Tibial artery (tissue), 4 donors: Measurements from ENCODE around the gene LDAF1.
"Not testable (repeated sequence)": the region's sequence is repeated elsewhere in the genome, so short reads cannot be mapped to it uniquely, and the experiment has no call there.

Source experiments
- DNase-seq, 2 donors: peaks; one replicate each; pipeline ENCODE4 v3.0.0-alpha.2; 2019
- H3K27ac ChIP-seq, 2 donors: fragments of 200-600 bp; sonication (generic) in 1 of 2; 1 replicate in 1 of 2; 2 replicates in 1 of 2; pipeline ENCODE4 v1.5.1; 2018 to 2019; ENCODE audit warnings: mild to moderate bottlenecking in 1 of 2
- H3K27me3 ChIP-seq, 2 donors: fragments of 200-600 bp; sonication (generic) in 1 of 2; one replicate each; pipeline versions ENCODE4 v1.5.1 to v1.6.0; 2016 to 2019
- H3K36me3 ChIP-seq, 3 donors: fragments of 200-600 bp; sonication (generic) in 2 of 3; one replicate each; pipeline ENCODE4 v1.5.1; 2016 to 2019; ENCODE audit warnings: mild to moderate bottlenecking in 2 of 3
- H3K4me1 ChIP-seq, 4 donors: fragments of 200-600 bp; sonication (generic) in 2 of 4; 1 replicate in 3 of 4; 2 replicates in 1 of 4; pipeline ENCODE4 v1.5.1; 2016 to 2019
- H3K4me3 ChIP-seq, 2 donors: fragments of 200-600 bp; sonication (generic) in 1 of 2; 1 replicate in 1 of 2; 2 replicates in 1 of 2; pipeline ENCODE4 v1.5.1; 2018 to 2019; ENCODE audit warnings: mild to moderate bottlenecking in 2 of 2
- H3K9me3 ChIP-seq, 3 donors: fragments of 200-600 bp; sonication (generic) in 1 of 3; one replicate each; pipeline ENCODE4 v1.5.1; 2016 to 2019
- intact Hi-C: fragments of 100-400 bp; cut with DNase I; formaldehyde crosslinking; loops from one replicate; pipeline ENCODE4 v1.15.0; 2023; ENCODE audit warnings: low total_unique reads
- TF ChIP-seq, protein P1 (sequence below), 2 experiments: fragments of 200-600 bp in 1 of 2; fragments of 450-650 bp in 1 of 2; IDR thresholded peaks; one replicate each; pipeline ENCODE4 v1.5.1; 2017 to 2019; ENCODE audit warnings: antibody characterized with exemption in 2 of 2, mild to moderate bottlenecking in 1 of 2, moderate library complexity in 1 of 2

LDAF1 gene

DNA sequence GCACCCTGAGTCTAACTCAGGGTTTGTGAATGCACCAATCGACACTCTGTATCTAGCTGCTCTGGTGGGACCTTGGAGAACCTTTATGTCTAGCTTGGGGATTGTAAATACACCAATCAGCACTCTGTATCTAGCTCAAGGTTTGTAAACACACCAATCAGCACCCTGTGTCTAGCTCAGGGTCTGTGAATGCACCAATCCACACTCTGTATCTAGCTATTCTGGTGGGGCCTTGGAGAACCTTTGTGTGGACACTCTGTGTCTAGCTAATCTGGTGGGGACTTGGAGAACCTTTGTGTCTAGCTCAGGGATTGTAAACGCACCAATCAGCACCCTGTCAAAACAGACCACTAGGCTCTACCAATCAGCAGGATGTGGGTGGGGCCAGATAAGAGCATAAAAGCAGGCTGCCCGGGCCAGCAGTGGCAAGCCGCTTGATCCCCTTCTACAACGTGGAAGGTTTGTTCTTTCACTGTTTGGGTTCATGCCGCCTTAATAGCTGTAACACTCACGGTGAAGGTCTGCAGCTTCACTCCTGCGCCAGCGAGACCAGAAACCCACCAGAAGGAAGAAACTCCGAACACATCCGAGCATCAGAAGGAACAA lies 5.2 kb upstream of the LDAF1 start:
- not testable (repeated sequence) for H3K36me3 ChIP-seq, H3K9me3 ChIP-seq, DNase-seq, H3K27me3 ChIP-seq, H3K27ac ChIP-seq, H3K4me3 ChIP-seq
- intact Hi-C loops: loop anchor here (10.0 kb wide), 1 partner anchor 1522 kb away; no protein-coding TSS in a partner anchor
- peaks cover 0 to 15% (median 7%) of the 10 kb centered on the region in 4 donors for H3K4me1 ChIP-seq

DNA sequence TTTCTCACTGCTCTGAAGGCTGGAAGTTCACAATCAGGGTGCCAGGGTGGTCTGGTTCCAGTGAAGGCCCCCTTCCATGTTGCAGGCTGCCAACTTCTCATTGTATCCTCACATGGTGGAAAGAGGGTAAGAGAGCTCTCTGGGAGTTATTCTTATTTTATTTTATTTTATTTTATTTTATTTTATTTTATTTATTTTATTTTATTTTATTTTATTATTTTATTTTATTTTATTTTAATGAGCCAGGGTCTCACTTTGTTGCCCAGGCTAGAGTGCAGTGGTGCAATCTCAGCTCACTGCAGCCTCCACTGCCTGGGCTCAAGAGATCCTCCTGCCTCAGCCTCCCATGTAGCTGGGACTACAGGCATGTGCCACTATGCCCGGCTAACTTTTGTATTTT lies 2.5 kb upstream of the LDAF1 start:
- intact Hi-C loops: loop anchor here (5.0 to 10.0 kb wide), 2 partner anchors 146 to 1519 kb away; no protein-coding TSS in a partner anchor
- H3K27ac ChIP-seq: not testable (repeated sequence)

DNA sequence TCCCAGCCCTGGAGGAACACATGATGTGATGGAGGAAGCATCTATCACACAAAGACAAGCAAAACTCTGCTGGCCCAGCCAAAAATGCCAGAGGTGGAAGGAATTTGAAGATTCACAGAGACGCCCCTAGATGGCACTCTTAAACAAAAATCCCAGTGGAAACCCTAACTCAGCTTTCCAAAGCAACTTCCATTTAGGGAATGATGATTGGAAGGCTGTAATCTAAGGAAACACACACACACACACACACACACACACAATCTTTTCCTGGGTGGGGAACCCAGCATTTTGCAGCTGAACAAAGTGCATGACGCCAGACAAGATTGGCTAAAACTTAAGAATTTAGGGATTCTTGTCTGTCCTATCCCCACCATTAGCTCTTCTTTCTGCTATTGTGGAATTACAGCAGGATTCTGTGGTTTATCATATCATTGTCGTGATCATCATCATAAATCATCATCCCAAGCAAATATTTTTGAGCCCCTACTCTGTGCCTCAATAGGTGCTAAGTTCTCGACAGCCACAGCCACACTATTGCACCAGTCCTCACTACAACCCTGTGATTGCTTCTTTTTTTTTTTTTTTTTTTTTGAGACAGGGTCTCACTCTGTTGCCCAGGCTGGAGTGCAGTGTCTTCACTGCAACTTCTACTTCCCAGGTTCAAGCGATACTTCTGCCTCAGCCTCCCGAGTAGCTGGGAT lies 1.6 kb upstream of the LDAF1 start:
- DNase-seq: no peak
- Histone ChIP-seq H3K9me3 (no peaks in the 10 kb centered on the region), H3K36me3 (no peaks in the 10 kb centered on the region), H3K27me3 (no peaks in the 10 kb centered on the region), H3K27ac (peak overlapping the region in 1 of 2 donors; percentile 92), H3K4me3 (no peak overlapping the region), H3K4me1 (peaks cover 0 to 39% (median 29%) of the 10 kb centered on the region in 4 donors)
- TF ChIP-seq, protein P1, sequence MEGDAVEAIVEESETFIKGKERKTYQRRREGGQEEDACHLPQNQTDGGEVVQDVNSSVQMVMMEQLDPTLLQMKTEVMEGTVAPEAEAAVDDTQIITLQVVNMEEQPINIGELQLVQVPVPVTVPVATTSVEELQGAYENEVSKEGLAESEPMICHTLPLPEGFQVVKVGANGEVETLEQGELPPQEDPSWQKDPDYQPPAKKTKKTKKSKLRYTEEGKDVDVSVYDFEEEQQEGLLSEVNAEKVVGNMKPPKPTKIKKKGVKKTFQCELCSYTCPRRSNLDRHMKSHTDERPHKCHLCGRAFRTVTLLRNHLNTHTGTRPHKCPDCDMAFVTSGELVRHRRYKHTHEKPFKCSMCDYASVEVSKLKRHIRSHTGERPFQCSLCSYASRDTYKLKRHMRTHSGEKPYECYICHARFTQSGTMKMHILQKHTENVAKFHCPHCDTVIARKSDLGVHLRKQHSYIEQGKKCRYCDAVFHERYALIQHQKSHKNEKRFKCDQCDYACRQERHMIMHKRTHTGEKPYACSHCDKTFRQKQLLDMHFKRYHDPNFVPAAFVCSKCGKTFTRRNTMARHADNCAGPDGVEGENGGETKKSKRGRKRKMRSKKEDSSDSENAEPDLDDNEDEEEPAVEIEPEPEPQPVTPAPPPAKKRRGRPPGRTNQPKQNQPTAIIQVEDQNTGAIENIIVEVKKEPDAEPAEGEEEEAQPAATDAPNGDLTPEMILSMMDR (IDR thresholded peaks at IDR 0.05): peak; percentile 57 to 68
- intact Hi-C loops: loop anchor here (5.0 to 10.0 kb wide), 2 partner anchors 145 to 1518 kb away; no protein-coding TSS in a partner anchor

More for the DNA sequence above, 2.5 kb upstream of the LDAF1 start:
- DNase-seq, H3K36me3 ChIP-seq, H3K4me3 ChIP-seq, H3K27me3 ChIP-seq, H3K9me3 ChIP-seq: not testable (repeated sequence)
- peaks cover 0 to 30% (median 20%) of the 10 kb centered on the region in 4 donors for H3K4me1 ChIP-seq

DNA sequence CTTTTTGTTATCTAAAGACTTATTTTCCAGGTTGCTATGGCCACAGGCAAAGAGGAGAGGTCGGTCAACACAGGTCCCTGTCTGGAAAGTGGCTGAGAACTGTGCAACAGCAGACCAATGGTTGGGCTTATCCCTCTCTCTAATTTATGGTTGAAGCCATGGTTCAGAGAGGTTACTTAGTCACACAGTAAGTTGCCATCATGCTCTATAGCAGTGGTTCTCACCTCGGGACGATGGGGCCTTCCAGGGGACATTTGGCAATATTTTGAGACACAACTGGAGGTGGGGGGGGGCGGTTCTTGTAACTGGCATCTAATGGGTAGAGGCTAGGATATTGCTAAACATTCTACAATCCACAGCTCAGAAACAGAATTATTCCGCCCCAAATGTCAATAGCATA lies 842 bp upstream of the LDAF1 start:
- Histone ChIP-seq H3K9me3 (no peaks in the 10 kb centered on the region), H3K27me3 (no peaks in the 10 kb centered on the region), H3K27ac (peak overlapping the region; percentile 86 to 92), H3K36me3 (no peaks in the 10 kb centered on the region), H3K4me3 (no peak overlapping the region), H3K4me1 (peaks cover 0 to 46% (median 34%) of the 10 kb centered on the region in 4 donors)
- TF ChIP-seq, protein P1 (IDR thresholded peaks at IDR 0.05): no peak
- intact Hi-C loops: loop anchor here (5.0 to 10.0 kb wide), 2 partner anchors 145 to 1517 kb away; no protein-coding TSS in a partner anchor
- no peak for DNase-seq

DNA sequence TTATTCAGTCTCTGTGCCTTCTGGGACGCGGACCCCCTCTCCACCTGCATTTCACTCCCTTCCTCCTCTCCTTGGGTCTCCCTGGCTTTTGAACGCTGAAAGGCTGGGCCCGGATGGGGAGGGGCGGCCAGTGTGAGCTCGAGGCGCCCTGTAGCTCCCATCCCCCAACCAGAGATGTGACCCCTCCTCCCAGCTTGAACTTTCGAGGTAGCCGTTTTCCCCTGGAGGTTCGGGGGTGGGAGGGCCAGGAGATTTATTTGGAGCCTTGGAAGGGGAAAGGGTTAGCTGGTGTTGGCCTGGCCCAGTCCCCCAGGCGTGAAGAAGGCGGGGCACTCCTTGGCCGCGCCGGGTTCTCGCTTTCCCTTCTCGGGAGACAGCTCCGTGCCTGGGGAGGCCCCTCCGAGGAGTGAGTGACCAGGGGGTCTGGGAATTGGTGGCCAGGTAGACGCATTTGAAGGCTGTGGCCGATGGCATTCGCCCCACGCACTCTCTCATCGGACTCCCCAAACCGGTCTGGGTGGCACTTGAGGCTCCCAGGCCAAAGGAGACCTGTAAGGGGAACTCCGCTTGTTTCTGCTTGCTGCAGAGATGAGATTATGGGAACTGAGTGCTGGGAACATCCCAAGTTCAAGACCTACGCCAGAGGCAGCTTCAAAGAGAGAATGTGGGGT lies 942 bp downstream of the LDAF1 start:
- peaks cover under 1 to 7% (median 4%) of the 10 kb centered on the region in 3 donors for H3K36me3 ChIP-seq
- no peaks in the 10 kb centered on the region for H3K27me3 ChIP-seq
- H3K4me3 ChIP-seq: peak overlapping the region; percentile 75 to 91
- H3K4me1 ChIP-seq: peaks cover 0 to 64% (median 49%) of the 10 kb centered on the region in 4 donors
- DNase-seq: peak; percentile 32 to 82
- intact Hi-C loops: loop anchor here (5.0 to 10.0 kb wide), 2 partner anchors 143 to 1515 kb away; no protein-coding TSS in a partner anchor
- H3K27ac ChIP-seq: peak overlapping the region; percentile 86 to 92
- no peaks in the 10 kb centered on the region for H3K9me3 ChIP-seq
- TF ChIP-seq, protein P1 (IDR thresholded peaks at IDR 0.05): no peak

DNA sequence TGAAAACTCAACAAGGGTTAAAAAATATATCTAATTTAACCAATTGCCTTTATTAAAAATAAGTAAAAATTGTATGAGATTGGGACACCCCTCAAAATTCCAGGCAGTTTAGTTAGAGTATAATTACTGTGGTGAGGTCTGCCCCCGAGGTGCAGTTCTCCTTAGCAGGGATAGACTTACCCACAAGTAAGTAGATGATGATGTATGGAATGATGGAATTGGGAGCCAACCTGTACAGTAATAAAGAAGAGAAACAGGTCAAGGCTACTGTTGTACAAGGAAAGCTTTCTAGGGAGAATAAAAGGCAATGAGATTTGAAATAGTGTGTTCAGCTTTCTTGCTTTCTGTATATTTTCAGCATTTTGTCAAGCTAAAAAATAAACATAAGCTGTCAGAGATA lies 1.8 kb downstream of the LDAF1 start:
- peaks cover 0 to 71% (median 50%) of the 10 kb centered on the region in 4 donors for H3K4me1 ChIP-seq
- H3K4me3 ChIP-seq: peak overlapping the region; percentile 75 to 91
- peaks cover 9 to 16% (median 10%) of the 10 kb centered on the region in 3 donors for H3K36me3 ChIP-seq
- H3K9me3 ChIP-seq: no peaks in the 10 kb centered on the region
- H3K27ac ChIP-seq: peak overlapping the region; percentile 86 to 92
- TF ChIP-seq, protein P1 (IDR thresholded peaks at IDR 0.05): no peak
- H3K27me3 ChIP-seq: no peaks in the 10 kb centered on the region
- DNase-seq: no peak
- intact Hi-C loops: no loop called here
